Bone marrow (tissue), 2 donors: ENCODE results near the gene FKBP10.
"Not testable (repeated sequence)": the region's sequence is repeated elsewhere in the genome, so short reads cannot be mapped to it uniquely, and the experiment has no call there.

Experiments
- DNase-seq, 2 donors: peaks; one replicate each; lab custom pipeline; 2025; lab: John Stamatoyannopoulos, UW

FKBP10 gene

GRCh38 chr17:41839448-41839847, 26.6 kb downstream of the FKBP10 start:
- DNase-seq, result not testable (repeated sequence)

- not testable (repeated sequence) for DNase-seq
Measured at GRCh38 chr17:41840781-41841180, 28.0 kb downstream of the FKBP10 start.

GRCh38 chr17:41844971-41845370, 32.2 kb downstream of the FKBP10 start:
- no peak for DNase-seq

- DNase-seq, result no peak
Measured at GRCh38 chr17:41848788-41849187, 36.0 kb downstream of the FKBP10 start.

GRCh38 chr17:41849251-41849990, 36.6 kb downstream of the FKBP10 start:
- DNase-seq, result no peak

- DNase-seq, result not testable (repeated sequence)
Measured at GRCh38 chr17:41851382-41851781, 38.6 kb downstream of the FKBP10 start.

GRCh38 chr17:41860254-41860931, 47.6 kb downstream of the FKBP10 start:
- no peak for DNase-seq

- DNase-seq, result no peak
Measured at GRCh38 chr17:41863074-41863848, 50.5 kb downstream of the FKBP10 start.

- DNase-seq, result no peak
Measured at GRCh38 chr17:41864498-41864835, 51.7 kb downstream of the FKBP10 start.

GRCh38 chr17:41864836-41865595, 52.2 kb downstream of the FKBP10 start, which contains the start of gene KLHL11:
KLHL11 (minus strand) TSS chr17:41865423; CDS start chr17:41865370, 53 bp downstream.
- peak; percentile 72 to 73 for DNase-seq

GRCh38 chr17:41865596-41865893, 52.7 kb downstream of the FKBP10 start:
- DNase-seq, result no peak

- no peak for DNase-seq
Measured at GRCh38 chr17:41868568-41868967, 55.8 kb downstream of the FKBP10 start.

- DNase-seq, result no peak
Measured at GRCh38 chr17:41869426-41869825, 56.6 kb downstream of the FKBP10 start.

GRCh38 chr17:41870097-41870496, 57.3 kb downstream of the FKBP10 start:
- no peak for DNase-seq

GRCh38 chr17:41870627-41871026, 57.8 kb downstream of the FKBP10 start:
- DNase-seq, result no peak

- no peak for DNase-seq
Measured at GRCh38 chr17:41871789-41872188, 59.0 kb downstream of the FKBP10 start.
